ENCODE data around the gene CRIP2.

The CRIP2 gene

GRCh38 chr14:105474483-105475268 lies at the start of gene CRIP2:
CRIP2 (plus strand) TSS chr14:105474821; CDS start chr14:105474863, 42 bp downstream.
- DNase-seq (ENCODE audit: low spot score) = peak; percentile 94

- DNase-seq (ENCODE audit: low spot score) = no peak
Measured at GRCh38 chr14:105424861-105425260, 49.8 kb upstream of the CRIP2 start.

GRCh38 chr14:105425823-105426247 lies 48.8 kb upstream of the CRIP2 start:
- no peak for DNase-seq (ENCODE audit: low spot score)

GRCh38 chr14:105426416-105427130 lies 48.0 kb upstream of the CRIP2 start:
- no peak for DNase-seq (ENCODE audit: low spot score)

- DNase-seq (ENCODE audit: low spot score) = no peak
Measured at GRCh38 chr14:105427412-105427811, 47.2 kb upstream of the CRIP2 start.

- no peak for DNase-seq (ENCODE audit: low spot score)
Measured at GRCh38 chr14:105427936-105428485, 46.6 kb upstream of the CRIP2 start.

GRCh38 chr14:105430042-105430441 lies 44.6 kb upstream of the CRIP2 start:
- DNase-seq (ENCODE audit: low spot score) = no peak

- DNase-seq (ENCODE audit: low spot score) = no peak
Measured at GRCh38 chr14:105430565-105430964, 44.1 kb upstream of the CRIP2 start.

GRCh38 chr14:105431256-105431655 lies 43.4 kb upstream of the CRIP2 start:
- DNase-seq (ENCODE audit: low spot score) = no peak

- no peak for DNase-seq (ENCODE audit: low spot score)
Measured at GRCh38 chr14:105432657-105433056, 42.0 kb upstream of the CRIP2 start.

- DNase-seq (ENCODE audit: low spot score) = no peak
Measured at GRCh38 chr14:105433161-105433605, 41.4 kb upstream of the CRIP2 start.

GRCh38 chr14:105436402-105436801 lies 38.2 kb upstream of the CRIP2 start:
- no peak for DNase-seq (ENCODE audit: low spot score)

- DNase-seq (ENCODE audit: low spot score) = no peak
Measured at GRCh38 chr14:105436891-105437722, 37.5 kb upstream of the CRIP2 start.

GRCh38 chr14:105437723-105438500 lies 36.7 kb upstream of the CRIP2 start:
- no peak for DNase-seq (ENCODE audit: low spot score)

- no peak for DNase-seq (ENCODE audit: low spot score)
Measured at GRCh38 chr14:105439179-105439578, 35.4 kb upstream of the CRIP2 start.

- no peak for DNase-seq (ENCODE audit: low spot score)
Measured at GRCh38 chr14:105439710-105440553, 34.7 kb upstream of the CRIP2 start.

GRCh38 chr14:105440554-105440900 lies 34.1 kb upstream of the CRIP2 start:
- no peak for DNase-seq (ENCODE audit: low spot score)

- no peak for DNase-seq (ENCODE audit: low spot score)
Measured at GRCh38 chr14:105440992-105441391, 33.6 kb upstream of the CRIP2 start.

- DNase-seq (ENCODE audit: low spot score) = no peak
Measured at GRCh38 chr14:105442125-105442524, 32.5 kb upstream of the CRIP2 start.

GRCh38 chr14:105442834-105443233 lies 31.8 kb upstream of the CRIP2 start:
- no peak for DNase-seq (ENCODE audit: low spot score)

Measured in HuH-7.5 (cell line).